Measurements from ENCODE around the gene PPY. TPM values are rescaled to one million over a fixed set of nuclear protein-coding genes. Genes with fewer than 3 reads are reported as not detected.

The PPY gene
- not detected in 2 replicates for total RNA-seq

DNA sequence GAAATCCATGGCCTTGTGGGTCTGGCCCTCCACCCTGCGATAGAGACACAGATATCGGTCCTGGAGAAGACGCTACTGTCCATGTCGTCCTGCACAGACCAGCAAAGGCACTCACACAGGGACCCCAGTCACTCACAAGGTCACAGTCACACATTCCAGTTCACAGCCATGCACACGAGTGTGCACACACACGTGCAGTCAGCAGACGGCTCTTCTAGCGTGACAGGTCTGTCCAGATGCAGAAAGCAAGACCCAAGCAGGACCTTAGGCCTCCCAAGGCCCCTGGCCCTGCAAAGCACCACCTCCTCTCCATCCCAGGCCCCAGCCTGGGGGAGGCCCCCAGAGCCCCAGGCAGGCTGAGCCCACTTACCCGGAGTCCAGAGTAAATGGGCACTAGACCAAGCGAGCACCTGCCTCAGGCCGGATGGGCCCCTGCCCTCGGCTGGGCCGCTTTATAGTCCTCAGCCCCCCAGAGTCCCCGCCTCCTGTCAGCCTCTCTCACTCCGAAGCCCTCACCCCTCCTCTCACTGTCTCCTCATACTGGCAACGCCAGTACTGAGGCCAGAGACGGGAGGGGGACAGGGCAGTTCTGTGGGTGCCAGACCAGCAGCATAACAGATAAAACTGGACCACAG, at the start of gene PPY:
Gene PPY, minus strand, starts transcription at position 426 of the 635 bp plus-strand sequence. CDS start 822 bp downstream, outside the sequence.

DNA sequence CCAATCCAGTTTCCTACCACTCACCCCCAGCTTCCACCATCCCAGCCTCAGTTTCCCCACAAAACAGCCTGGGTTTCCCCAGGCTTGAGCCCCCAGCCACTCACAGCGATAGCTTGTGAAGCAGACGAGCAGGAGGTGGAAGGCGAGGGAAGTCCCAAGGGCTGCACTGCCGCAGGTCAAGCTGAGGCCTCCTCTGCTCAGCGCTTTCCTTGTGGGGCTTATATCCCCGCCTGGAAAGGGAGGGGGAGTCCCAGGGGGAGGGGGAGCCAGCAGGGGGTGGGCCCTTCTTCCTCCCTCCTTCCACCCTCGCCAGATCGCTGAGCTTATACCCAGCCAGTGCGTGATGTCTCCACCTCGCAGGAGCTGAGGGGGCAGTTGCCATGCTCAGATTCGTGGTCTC, 11.5 kb upstream of the PPY start, which contains the start of gene PYY:
Gene PYY, minus strand, starts transcription at position 195 of the 400 bp plus-strand sequence. CDS start 457 bp downstream, outside the sequence.

GRCh38 chr17:43907425-43907981, 34.8 kb downstream of the PPY start, which contains the start of gene MPP2:
TSS of gene MPP2 (minus strand) at chr17:43907536. CDS start at chr17:43904460, 3,076 bp downstream.

Other genes with a start within 250 kb of the PPY start
- not detected in 2 replicates for gene SOST, start 183.7 kb downstream of the PPY start, total RNA-seq
- gene DUSP3, start 163.5 kb downstream of the PPY start, total RNA-seq: 81.7 and 90.8 TPM in 2 replicates
- gene CFAP97D1, start 162.0 kb downstream of the PPY start, total RNA-seq: not detected in 2 replicates
- gene MPP3, start 109.3 kb downstream of the PPY start, total RNA-seq: 5.9 and 8.2 TPM in 2 replicates
- under 0.01 TPM in 1 of 2 replicates, not detected in the other for gene CD300LG, start 95.3 kb downstream of the PPY start, total RNA-seq
- gene MPP2, start 34.9 kb downstream of the PPY start, total RNA-seq: 0.33 and 0.38 TPM in 2 replicates
- gene PYY, start 11.5 kb upstream of the PPY start, total RNA-seq: 0.33 TPM in 1 of 2 replicates, not detected in the other
- 6.9 and 11.7 TPM in 2 replicates for gene NAGS, start 62.1 kb upstream of the PPY start, total RNA-seq
- gene TMEM101, start 72.5 kb upstream of the PPY start, total RNA-seq: 33.1 and 50.0 TPM in 2 replicates
- 83.8 and 85.9 TPM in 2 replicates for gene LSM12, start 124.2 kb upstream of the PPY start, total RNA-seq
- gene G6PC3, start 128.3 kb upstream of the PPY start, total RNA-seq: 32.7 and 34.8 TPM in 2 replicates
- 25.4 and 44.1 TPM in 2 replicates for gene HDAC5, start 181.2 kb upstream of the PPY start, total RNA-seq
- 2.3 and 4.2 TPM in 2 replicates for gene HROB, start 199.5 kb upstream of the PPY start, total RNA-seq
- not detected in 2 replicates for gene ASB16, start 228.2 kb upstream of the PPY start, total RNA-seq
- gene TMUB2, start 244.5 kb upstream of the PPY start, total RNA-seq: 28.8 and 29.4 TPM in 2 replicates

All from vein endothelial cell (primary cell).